GM12892 (cell line): Measurements from ENCODE around the gene WRAP53.

Experiments used
- DNase-seq: peaks from one replicate; pipeline ENCODE4 v3.0.0; 2011; ENCODE audit not compliant: insufficient read length
- FAIRE-seq: peaks from 2 replicates; lab custom pipeline; 2011; peaks lifted over from hg19 to GRCh38; lab: Jason Lieb, UNC
- POLR2A ChIP-seq: IDR thresholded peaks from 2 replicates; pipeline ENCODE4 v1.6.1; 2011; ENCODE audit warnings: low read depth, low read length, control low read depth
- POLR2AphosphoS5 ChIP-seq: IDR thresholded peaks from 2 replicates; pipeline ENCODE4 v1.6.1; 2011; ENCODE audit warnings: low read depth, low read length, control low read depth
- TAF1 ChIP-seq: IDR thresholded peaks from 2 replicates; pipeline ENCODE4 v1.6.1; 2011; ENCODE audit warnings: low read depth, mild to moderate bottlenecking, control low read depth, low read length, borderline replicate concordance

WRAP53 gene

DNA sequence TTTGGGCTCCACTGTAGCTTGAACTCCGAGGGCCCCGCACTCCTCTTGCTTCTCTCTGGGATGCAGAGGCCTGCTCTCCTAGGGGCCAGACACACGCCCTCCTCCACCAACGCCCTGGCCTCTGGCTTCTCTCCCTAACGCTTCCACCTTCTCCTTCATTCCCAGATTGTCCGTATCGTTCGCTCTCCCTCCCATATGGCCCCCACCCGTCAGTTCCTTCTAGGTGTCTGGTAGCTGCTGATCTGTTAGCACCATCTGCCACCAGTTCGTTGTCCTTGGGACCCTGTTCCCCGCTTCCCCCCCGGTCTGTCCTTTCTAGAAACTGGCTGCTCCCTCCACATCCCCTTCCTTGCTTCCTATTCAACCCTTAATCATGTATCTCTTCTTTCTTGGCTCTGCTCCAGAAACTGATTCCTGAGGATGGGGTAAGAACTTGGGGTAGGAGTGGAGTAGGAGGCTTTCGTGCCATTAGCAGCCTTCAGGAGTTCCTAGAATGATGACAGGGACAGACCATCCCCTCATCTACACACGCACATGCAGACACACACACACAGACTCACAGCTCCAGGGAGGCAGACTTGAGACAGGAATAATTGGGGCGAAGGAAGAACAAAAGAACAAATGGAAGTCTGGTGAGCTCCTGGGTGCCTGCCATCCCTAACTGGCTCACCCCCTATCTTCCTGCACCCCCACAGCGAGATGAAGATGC, 33.3 kb upstream of the WRAP53 start:
- no peak for TF ChIP-seq TAF1
- no peak for TF ChIP-seq POLR2A
- DNase-seq (no peak), FAIRE-seq (no peak)

- no peak for DNase-seq
- peak; percentile 90 for FAIRE-seq
- TF ChIP-seq POLR2AphosphoS5 = no peak
Measured at GRCh38 chr17:7655541-7655840, 32.8 kb upstream of the WRAP53 start.

- TF ChIP-seq TAF1 (no peak), POLR2AphosphoS5 (no peak), POLR2A (no peak)
- FAIRE-seq = no peak
- no peak for DNase-seq
Measured at GRCh38 chr17:7656958-7657609, 31.2 kb upstream of the WRAP53 start.

DNA sequence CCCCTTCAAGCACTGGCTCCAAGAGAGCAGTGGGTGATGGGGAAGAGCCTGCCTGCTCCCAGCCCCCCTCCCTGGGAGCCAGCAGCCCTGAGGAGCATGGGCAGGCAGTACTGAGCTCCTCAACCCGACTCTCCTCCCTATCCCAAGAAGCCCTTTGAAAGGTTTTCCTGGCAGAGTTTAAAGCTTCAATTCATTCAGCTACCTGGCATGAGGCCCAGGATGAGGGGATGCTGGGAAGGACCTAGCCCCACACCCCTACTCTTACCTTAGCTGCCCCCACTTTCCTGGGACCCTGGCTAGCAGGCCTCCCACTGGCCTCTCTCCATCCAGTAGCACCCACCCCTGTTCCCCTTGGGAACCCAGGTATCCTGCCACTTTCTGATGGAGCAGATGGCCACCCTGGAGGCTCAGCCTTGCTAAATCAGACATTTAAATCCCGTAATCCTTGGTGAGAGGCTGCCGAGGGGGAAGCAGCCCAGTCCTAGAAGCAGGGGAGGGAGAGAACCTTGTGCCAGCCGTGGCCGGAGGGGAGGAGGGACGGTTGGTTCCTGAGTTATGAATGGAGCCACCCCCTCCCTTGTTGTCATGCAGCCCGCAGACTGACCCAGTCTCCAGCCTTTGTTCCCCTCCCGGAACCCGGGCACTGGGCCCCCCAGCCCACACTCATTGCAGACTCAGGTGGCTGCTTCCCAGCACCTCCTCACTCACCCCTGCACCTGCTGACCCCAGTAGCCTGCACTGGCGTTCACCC, 20.4 kb upstream of the WRAP53 start:
- no peak for DNase-seq
- TF ChIP-seq POLR2AphosphoS5 (no peak; the same call in 1 of the 2 replicates), POLR2A (0 out of 2 replicates have a peak, but pooled peaks have one; percentile 15)
- FAIRE-seq = no peak

GRCh38 chr17:7668482-7668881, 19.8 kb upstream of the WRAP53 start:
- DNase-seq = no peak
- TF ChIP-seq POLR2A (no peak), TAF1 (no peak), POLR2AphosphoS5 (no peak)
- FAIRE-seq = no peak

- TF ChIP-seq TAF1 = no peak
- no peak for TF ChIP-seq POLR2AphosphoS5
- TF ChIP-seq POLR2A = no peak
- DNase-seq (no peak), FAIRE-seq (no peak)
Measured at GRCh38 chr17:7673239-7673638, 15.0 kb upstream of the WRAP53 start.

GRCh38 chr17:7674934-7675333, 13.3 kb upstream of the WRAP53 start:
- DNase-seq (no peak), FAIRE-seq (no peak)
- TF ChIP-seq TAF1 (no peak), POLR2A (no peak), POLR2AphosphoS5 (no peak)

DNA sequence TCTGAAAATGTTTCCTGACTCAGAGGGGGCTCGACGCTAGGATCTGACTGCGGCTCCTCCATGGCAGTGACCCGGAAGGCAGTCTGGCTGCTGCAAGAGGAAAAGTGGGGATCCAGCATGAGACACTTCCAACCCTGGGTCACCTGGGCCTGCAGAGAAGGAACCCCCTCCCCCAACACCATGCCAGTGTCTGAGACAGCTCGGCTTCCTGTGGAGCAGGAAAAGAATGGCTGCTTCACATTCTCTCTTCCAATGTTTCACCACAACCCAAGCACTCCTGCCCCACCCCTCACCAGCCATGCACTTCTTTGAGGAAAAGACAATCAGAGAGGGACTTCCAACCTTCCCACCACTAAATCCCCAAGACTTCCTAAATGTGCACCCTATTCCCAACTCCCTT, 11.7 kb upstream of the WRAP53 start:
- TF ChIP-seq TAF1 (no peak), POLR2AphosphoS5 (no peak), POLR2A (no peak)
- FAIRE-seq (no peak), DNase-seq (no peak)

DNA sequence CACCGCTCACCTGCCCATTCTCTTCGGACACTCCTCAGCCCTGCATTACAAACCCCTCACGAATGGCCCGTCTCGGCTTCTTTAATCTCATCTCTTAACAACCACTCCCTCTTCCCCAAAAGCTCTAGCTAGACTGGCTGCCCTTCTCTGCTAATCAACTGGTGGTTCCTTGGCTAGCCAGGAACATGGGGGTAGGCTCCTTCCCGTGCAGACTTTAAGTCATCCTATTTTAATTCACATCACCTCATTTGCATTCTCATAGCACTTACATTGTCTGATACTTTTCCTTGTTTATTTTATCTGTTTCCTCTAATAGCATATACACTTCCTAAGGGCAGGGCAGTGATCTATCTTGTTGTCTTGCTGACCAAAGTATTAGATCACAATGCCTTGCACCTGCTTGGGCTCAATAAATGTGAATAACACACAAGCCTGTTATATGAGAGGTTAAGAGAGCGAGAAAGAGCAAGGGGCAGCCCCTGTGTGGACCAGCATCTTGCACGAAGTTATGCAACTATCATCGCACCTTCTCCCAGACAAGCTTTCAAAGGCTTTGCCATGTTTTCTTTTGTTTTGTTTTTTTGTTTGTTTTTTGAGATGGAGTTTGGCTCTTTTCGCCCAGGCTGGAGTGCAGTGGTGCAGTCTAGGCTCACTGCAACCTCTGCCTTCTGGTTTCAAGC, 10.7 kb upstream of the WRAP53 start:
- FAIRE-seq (no peak), DNase-seq (no peak)
- TF ChIP-seq POLR2AphosphoS5 (no peak), POLR2A (no peak), TAF1 (no peak)

DNA sequence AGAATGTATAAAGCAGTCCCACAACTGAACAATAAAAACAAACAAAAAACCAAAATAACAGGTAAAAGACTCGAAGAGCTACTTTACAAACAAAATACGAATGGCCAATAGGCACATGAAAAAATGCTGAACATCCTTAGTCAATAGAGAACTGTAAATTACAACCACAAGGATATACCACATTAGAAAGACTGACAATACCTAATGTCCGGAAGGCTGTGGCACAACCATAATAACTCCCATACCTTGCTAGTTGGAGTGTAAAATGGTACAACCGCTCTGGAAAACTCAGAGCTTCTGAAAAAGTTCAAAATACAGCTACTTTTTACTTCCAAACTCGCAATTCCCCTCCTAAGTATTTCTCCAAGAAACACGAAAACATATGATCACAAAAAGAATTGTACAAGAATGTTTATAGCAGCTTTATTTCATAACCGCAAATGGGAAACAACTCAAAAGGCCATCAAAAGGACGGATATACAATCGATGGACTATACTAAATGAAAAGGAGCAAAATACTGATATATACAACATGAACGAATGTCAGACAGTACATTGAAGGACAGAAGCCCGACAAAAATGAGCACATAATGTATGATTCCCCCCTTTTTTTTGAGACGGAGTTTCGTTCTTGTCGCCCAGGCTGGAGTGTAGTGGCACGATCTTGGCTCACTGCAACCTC, 3.3 kb upstream of the WRAP53 start:
- FAIRE-seq = no peak
- no peak for DNase-seq
- no peak for TF ChIP-seq POLR2A
- no peak; the same call in 1 of the 2 replicates for TF ChIP-seq POLR2AphosphoS5
- no peak for TF ChIP-seq TAF1
